GM21390 (cell line): Measurements from ENCODE around the gene WDR70.
"Not testable (repeated sequence)": the region's sequence is repeated elsewhere in the genome, so short reads cannot be mapped to it uniquely, and the experiment has no call there.

Source experiments
- ATAC-seq: cut with Tn5 transposase; IDR thresholded peaks from one replicate; pipeline ENCODE4 v1.9.1; 2021; ENCODE audit not compliant: unreplicated experiment

WDR70 gene

DNA sequence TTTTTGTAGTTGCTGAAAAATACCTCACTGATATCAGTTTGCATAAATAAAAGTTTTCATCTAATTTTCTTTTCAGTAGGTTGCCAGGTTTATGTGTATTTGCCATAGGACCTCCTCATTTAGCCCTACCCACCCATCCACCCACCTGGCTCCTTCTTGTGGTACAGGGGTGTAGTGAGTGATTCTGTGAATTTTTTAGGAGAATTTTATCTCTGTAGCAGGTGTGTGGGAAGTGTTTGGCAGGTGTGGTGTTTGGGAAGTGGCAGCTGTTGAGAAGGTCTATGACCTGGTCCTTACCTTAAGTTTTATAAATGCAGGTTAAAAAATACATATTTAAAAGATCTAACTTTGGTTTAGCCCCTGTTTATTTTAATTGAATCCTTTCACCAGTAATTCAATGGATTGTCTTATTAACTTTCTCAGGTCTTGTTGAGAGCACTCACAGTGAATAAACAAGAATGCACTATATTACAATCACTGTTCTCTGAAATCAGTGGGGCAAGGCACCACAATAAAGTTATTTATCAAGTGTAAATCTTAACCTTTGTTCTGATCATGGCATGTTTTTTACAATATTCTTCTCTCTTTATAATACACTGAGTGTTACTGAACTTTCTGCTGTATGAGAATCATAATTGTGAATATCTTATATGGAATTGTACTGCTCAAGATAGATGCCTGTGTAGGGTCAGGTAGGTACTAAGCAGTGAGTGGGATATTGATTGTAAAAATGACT lies 189.1 kb downstream of the WDR70 start:
- no peak for ATAC-seq

DNA sequence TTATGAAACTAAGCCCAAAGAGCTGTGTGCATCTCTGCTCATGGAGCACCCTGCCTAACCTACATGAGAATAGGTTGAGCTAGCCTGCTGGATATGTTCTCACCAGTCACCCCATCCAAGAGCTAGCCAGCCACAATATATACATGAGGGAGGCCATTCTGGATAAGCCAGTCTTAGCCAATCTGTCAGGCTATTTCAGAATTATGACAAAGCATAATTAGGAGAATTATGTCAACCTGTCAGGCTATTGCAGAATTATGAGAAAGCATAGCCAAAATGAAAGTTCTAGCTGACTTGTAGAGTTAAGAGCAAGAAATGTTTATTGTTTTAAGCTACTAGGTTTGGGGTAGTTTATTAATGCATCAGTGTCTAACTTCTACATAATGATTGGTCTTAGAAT lies 189.8 kb downstream of the WDR70 start:
- ATAC-seq, result no peak

DNA sequence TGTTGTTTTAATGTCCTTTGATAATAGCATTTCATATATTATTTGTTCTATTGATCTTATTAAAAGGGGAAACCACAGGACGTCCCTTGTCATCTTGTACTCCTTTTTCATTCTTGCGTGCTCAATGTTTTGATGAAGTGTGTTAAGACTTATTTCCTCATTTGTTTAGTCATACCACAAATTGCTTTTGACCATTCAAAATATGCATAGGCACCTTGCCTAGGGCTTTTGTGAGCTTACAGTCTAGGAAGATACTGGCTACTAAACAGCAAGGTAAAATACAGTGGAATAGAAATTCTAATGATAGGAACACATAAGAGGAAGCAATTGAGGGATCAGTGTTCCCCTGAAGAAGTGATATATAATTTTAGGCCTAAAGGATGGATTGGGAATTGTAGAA lies 190.3 kb downstream of the WDR70 start:
- no peak for ATAC-seq

DNA sequence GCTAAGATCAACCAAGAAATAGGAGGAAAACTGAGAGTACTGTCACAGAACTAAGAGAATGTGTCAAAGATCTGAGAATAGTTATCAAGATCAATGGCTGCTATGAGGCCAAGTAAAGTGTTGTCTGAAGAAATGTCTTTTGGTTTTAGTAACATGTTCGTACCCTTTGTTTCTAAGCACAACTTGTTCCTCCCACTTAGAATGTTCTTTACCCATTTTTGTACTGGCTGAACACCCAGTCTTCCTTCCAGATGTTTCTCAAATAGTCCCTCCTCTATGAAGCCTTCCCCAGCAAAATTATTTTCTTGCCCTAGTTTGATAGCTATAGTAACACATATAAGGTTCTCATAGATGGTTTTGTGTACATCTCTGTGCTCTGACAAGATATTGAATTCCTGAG lies 191.5 kb downstream of the WDR70 start:
- no peak for ATAC-seq

DNA sequence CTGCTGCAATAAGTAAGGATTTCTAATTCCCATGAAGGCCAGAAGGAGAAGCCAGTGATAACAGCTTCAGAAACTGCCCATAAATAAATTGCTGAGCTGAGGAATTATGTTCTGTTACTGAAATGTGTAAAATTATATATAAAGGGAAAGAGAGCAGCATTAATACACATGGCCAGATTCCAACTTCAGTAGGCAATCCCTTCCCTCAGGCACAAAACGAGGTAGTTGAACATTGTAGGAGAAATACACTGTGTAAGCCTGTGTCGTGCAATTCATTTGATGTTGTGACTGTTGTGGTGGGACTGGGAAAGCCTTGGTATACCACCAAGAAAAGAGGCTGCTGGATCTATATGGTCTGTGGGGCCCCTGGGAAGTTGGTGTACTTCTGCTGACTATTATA lies 192.9 kb downstream of the WDR70 start:
- no peak for ATAC-seq

DNA sequence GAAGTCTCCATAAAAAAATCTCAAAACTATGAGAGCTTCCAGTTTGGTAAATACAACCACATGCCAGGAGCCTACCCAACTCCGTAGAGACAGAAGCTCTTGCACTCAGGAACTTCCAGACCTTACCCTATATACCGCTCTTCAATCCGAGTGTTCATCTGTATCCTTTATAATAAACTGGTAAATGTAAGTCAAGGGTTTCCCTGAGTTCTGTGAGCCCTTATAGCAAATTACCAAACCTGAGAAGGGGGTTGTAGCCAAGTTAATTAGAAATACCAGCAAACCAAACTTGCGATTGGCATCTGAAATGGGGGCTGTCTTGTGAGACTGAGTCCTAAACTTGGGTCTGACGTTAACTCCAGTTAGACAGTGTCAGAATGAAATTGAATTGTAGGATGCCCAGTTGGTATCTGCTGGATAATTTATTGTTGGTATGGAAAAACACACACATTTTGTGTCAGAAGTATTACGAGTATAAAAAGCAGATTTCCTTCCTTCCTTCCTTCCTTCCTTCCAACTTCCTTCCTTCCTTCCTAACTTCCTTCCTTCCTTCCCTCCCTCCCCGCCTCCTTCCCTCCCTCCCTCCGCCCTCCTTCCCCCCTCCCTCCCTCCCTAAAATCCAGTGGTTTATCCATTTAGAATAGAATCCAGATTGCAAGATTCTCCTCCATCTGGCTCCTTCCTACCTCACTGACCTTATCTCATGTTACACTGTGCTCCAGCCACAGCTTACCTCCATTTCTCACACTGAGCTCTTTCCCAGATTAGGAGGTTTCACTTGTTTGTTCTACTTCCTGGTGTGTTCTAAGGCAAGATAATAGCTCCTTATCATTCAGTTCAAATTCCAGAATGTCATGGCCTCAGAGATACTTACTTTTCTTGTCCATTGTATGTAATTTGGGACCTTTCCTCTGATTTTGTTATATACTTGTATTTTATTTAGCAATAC lies 196.7 kb downstream of the WDR70 start:
- ATAC-seq, result no peak

DNA sequence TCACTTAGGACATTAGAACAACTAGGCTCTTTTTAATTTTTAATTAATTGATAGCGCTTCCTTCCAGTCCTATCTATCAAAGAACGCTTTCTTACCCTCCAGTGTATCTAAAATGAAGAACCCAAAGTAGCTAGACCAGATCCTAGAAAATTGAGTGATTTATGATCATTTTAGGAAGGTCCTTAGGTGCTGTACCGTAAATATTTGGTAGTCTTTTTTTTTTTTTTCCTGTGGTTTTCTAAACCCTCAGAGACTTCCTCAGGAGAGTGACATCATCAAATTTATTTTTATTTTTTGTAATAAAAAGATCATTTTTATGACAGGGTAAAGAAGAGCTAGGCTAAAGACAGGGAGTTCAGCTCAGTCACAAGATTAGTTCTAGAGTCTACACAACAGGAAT lies 197.4 kb downstream of the WDR70 start:
- no peak for ATAC-seq

DNA sequence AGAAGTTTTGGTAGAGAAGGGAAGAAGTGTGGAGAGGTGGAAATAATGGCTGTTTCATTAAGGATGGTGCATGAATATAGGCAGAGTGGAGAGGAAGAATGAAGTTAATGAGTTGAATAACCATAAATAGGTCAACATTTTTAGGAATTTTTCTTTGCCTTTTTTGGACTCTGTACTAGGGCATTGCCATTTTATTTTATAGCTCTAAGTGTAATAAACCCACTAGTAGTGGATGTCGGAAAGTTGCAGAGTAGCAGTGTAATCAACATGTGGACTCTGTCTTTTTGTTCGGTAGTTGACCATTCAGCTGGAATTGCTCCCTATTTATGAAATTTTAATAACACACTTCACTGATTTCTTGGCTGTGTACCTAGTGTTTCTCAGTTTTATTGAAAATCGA lies 199.1 kb downstream of the WDR70 start:
- no peak for ATAC-seq

DNA sequence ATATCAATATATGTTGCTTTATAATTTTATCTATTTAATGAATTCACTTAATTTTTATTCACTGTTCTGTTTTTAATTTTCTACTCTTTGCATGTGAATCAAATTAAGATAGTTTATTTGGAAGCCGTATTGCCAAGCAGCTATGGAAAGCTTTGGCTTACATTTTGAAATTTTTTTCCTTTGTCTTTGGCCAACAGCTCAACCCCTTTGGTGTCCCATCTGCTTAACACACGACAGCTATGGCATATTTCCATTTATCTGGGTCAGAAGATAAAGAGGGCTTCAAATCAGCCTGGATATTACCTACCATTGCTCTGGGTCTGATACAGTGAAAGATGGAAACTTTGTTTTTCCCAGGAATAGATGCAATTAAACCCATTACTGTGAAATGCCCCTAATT lies 201.0 kb downstream of the WDR70 start:
- ATAC-seq, result no peak

DNA sequence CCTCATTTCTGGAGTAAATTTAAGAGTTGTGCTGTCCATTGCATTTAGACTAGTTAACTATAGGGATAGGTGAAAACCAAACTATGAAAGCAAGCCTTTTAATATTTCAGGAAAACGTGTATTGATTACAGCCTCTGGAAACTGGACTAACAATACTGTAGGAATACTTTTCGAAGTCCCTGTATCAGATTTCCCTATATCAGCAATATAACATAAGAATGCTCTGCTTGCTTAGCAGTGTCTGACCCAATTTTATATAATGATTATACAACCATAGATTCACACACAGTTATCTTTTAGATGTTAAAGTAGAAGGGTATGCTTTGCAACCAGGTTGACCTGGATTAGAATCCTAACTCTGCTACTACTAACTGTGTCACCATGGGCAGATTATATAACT lies 203.1 kb downstream of the WDR70 start:
- ATAC-seq, result no peak

DNA sequence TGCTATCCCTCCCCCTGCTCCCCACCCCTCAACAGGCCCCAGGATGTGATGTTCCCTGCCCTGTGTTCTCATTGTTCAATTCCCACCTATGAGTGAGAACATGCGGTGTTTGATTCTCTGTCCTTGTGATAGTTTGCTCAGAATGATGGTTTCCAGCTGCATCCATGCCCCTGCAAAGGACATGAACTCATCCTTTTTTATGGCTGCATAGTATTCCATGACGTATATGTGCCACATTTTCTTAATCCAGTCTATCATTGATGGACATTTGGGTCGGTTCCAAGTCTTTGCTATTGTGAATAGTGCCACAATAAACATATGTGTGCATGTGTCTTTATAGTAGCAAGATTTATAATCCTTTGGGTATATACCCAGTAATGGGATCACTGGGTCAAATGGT lies 214.2 kb downstream of the WDR70 start:
- not testable (repeated sequence) for ATAC-seq

DNA sequence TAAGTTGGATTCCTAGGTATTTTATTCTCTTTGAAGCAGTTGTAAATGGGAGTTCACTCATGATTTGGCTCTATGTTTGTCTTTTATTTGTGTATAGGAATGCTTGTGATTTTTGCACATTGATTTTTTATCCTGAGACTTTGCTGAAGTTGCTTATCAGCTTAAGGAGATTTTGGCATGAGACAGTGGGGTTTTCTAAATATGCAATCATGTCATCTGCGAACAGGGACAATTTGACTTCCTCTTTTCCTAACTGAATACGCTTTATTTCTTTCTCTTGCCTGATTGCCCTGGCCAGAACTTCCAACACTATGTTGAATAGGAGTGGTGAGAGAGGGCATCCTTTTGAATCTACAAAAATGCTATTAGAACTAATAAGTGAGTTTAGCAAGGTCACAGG lies 215.7 kb downstream of the WDR70 start:
- ATAC-seq, result not testable (repeated sequence)

DNA sequence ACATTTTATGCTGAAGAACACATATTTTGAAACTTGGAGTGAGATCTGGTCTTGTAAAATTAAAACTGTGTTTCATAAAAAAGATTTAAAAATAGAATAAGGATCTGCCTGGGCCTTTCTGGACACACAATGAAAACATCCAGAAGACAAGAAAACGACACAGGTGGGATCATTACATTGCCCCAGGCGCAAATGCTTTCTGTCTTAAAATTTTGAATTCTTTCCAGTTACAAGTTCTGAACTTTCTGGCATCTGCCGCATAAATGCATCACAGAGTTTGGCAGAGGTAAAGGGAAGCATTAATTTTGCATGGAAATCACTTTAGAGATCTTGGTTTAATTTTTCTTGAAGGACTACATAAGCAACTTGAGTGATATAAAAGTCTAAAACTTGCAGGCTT lies 219.6 kb downstream of the WDR70 start:
- no peak for ATAC-seq

DNA sequence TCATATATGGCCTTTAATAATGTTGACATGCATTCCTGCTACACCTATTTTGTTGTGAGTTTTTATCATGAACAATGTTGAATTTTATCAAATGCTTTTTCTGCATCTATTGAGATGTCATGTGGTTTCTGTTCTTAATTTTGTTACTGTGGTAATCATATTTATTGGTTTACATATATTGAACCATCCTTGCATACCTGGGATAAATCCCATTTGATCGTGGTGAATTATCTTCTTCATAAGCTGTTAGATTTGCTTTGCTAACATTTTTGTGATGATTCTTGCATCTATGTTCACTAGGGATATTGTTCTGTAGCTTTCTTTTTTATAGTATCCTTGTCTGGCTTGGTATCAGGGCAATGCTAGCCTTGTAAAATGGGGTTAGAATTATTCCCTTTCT lies 222.0 kb downstream of the WDR70 start:
- no peak for ATAC-seq

DNA sequence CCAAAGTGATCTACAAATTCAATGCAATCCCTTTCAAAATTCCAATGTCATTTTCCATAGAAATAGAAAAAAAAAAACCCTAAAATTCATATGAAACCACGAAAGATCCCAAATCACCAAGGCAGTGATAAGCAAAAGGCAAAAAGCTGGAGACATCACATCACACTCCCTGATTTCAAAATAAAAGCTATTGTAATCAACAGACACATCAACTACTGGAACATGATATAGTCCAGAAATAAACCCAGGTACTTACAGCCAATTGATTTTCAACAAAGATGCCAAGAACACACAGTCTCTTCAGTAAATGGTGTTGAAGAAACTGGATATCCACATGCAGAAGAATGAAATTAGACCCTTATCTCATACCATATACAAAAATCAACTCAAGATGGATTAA lies 224.0 kb downstream of the WDR70 start:
- ATAC-seq, result no peak

DNA sequence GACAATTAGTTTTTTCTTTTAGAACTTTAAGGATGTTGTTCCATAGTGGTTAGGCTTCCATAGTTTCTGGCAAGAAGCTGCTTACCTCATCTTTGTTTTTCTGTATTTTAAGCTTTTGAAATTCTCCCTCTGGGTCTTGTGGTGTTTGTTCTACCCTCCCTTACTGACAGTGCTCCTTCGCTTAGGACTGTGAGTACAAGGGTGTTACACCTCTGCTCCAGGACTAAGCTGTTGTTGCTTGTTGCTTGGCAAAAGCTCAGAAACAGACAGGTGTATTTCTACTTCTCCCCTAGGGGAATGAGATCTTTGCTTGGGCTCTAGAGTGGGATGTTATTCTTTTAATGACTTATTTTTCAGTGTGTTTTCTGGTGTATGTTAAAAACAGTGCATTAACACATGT lies 225.2 kb downstream of the WDR70 start:
- ATAC-seq, result no peak

DNA sequence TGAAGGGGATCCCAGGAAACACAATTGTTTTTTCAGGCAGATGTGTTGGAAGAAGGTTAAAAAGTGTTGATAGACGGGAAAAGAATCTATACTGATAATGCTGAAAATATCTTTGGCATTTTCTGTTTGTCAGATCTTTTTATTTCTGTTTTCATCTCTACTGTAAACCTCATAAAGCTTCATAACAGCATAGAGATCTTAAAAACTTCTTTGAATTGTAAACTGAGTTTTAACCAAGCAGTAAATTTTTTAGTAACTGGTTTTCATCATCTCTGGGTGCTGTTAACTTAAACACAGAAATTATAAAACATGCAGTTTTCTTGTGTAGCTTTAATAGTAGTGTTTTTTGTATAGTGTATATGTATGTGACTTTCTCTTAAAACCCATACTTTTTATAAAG lies 227.0 kb downstream of the WDR70 start:
- no peak for ATAC-seq

DNA sequence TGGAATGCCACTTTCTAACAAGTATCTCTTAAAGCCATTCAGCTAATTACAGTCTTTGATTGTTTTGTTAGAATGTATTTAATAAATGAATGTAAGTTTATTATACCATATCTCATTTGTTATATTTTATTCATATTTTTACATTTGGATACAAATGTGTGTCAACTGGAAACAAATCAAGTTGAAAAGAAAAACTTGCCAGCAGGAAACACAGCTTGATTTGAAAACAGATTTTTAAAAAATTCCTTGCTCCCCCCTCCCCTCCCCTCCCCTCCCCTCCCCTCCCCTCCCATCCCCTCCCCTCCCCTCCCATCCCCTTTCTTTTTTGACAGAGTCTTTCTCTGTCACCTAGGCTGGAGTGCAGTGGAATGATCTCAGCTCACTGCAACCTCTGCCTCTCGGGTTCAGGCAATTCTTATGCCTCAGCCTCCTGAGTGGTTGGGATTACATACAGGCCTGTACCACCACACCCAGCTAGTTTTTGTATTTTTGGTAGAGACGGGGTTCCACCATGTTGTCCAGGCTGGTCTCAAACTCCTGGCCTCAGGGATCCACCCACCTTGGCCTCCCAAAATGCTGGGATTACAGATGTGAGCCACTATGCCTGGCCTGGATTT lies 227.6 kb downstream of the WDR70 start:
- ATAC-seq, result no peak

DNA sequence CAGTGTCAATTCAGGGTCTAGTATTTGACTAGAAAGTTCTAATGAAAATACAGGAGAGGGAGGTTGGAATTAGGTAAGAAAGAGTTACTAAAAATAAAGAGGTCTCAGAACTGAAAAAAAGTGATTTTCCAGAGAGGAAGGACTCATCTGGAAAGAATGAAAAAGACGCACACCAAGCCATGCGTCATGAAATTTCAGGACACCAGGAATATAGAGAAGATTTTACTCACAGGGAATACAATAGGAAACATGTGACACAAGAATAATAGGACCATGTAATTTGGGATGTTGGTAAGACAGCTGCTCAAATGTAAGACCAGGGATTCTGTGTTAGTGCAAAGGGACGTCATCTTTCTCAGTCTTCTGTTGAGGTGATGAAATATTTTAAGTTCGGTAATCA lies 236.1 kb downstream of the WDR70 start:
- no peak for ATAC-seq

DNA sequence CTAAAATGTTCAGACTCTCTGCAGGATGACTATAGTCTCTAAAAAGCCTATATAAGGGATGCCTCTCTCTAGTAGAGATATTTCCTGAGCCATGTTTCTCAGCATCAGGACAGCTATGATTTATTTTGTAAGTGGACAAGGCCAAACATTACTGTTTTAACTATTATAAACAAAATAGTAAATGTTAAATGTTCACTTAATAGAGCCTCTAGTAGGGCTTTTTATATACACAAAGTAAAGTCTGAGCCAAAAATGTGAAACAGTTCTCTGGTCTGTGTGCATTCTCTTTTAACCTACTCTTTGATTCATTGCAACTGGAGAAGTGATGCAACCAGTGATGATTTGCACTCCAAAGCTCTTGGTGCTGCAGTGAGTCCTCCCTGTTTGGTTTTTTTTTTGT lies 240.2 kb downstream of the WDR70 start:
- no peak for ATAC-seq

DNA sequence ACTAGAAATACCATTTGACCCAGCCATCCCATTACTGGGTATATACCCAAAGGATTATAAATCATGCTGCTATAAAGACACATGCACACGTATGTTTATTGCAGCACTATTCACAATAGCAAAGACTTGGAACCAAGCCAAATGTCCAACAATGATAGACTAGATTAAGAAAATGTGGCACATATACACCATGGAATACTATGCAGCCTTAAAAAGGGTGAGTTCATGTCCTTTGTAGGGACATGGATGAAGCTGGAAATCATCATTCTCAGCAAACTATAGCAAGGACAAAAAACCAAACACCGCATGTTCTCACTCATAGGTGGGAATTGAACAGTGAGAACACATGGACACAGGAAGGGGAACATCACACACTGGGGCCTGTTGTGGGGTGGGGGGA lies 243.2 kb downstream of the WDR70 start:
- not testable (repeated sequence) for ATAC-seq

DNA sequence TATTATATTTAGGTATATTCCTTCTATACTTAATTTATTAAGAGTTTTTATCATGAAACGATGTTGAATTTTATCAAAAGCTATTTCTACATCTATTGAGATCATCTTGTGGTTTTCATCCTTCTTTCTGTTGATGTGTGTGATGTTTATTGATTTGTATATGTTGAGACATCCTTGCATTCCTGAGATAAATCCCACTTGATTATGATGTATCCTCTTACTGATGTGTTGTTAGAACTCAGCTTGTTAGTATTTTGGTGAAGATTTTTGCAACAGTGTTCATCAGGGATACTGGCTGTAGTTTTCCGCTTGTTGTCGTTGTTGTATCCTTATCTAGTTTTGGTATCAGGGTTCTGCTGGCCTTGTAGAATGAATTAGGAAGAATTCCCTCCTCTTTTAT lies 247.1 kb downstream of the WDR70 start:
- ATAC-seq, result no peak
